GM12875 (cell line): ENCODE results near the gene KCNT2.
"Not testable (repeated sequence)": the region's sequence is repeated elsewhere in the genome, so short reads cannot be mapped to it uniquely, and the experiment has no call there.

ENCODE experiments used
- H3K4me3 ChIP-seq: one replicate; pipeline ENCODE4 v1.5.1; 2011; ENCODE audit warnings: low read depth, low read length, control low read depth
- TF ChIP-seq, protein P1 (sequence below): IDR thresholded peaks from 2 replicates; pipeline ENCODE4 v1.5.1; 2011; ENCODE audit warnings: low read depth, mild to moderate bottlenecking, control low read depth, inconsistent platforms, low read length, moderate library complexity, borderline replicate concordance; ENCODE audit not compliant: insufficient read depth

KCNT2 gene

GRCh38 chr1:196544617-196545016, 63.6 kb downstream of the KCNT2 start:
- TF ChIP-seq, protein P1, sequence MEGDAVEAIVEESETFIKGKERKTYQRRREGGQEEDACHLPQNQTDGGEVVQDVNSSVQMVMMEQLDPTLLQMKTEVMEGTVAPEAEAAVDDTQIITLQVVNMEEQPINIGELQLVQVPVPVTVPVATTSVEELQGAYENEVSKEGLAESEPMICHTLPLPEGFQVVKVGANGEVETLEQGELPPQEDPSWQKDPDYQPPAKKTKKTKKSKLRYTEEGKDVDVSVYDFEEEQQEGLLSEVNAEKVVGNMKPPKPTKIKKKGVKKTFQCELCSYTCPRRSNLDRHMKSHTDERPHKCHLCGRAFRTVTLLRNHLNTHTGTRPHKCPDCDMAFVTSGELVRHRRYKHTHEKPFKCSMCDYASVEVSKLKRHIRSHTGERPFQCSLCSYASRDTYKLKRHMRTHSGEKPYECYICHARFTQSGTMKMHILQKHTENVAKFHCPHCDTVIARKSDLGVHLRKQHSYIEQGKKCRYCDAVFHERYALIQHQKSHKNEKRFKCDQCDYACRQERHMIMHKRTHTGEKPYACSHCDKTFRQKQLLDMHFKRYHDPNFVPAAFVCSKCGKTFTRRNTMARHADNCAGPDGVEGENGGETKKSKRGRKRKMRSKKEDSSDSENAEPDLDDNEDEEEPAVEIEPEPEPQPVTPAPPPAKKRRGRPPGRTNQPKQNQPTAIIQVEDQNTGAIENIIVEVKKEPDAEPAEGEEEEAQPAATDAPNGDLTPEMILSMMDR = no peak
- no peak overlapping the region for H3K4me3 ChIP-seq

DNA sequence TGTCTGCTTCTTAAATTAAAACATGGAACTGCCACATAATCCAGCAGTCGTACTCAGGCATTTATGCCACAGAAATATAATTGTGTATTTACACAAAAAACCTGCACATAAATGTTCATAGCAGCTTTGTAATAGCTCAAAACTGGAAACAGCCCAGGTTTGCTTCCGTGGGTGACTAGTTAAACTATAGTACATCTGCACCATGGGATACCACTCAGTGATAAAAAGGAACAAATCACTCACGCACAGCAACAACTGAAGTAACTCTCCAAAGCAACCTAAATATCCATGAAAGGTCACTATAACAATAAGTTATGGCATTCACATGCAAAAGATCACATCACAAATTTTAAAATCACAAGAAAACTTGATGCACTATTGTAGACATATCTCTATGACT, 64.4 kb downstream of the KCNT2 start:
- TF ChIP-seq, protein P1 = no peak
- H3K4me3 ChIP-seq = no peak overlapping the region

DNA sequence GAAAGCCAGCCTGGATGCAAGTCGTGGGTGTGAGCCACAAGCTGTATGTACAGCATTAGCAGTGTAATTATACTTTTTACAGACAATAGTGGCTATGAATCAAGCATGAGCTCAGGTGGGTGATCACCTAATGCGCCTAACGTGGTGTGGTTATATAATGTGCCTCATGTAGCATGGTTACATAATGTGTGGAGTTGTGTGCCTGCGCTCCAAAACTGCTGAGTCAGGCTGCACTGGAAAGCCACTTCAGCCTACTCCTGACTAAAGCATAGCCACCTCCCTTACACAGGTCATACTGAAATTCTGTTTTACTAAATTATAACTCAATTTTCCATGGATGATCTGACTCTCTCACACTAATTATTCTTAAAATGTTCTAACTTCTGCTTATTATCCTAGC, 69.8 kb downstream of the KCNT2 start:
- no peak overlapping the region for H3K4me3 ChIP-seq
- TF ChIP-seq, protein P1 = no peak

GRCh38 chr1:196535727-196536126, 72.5 kb downstream of the KCNT2 start:
- H3K4me3 ChIP-seq = no peak overlapping the region
- TF ChIP-seq, protein P1 = no peak

DNA sequence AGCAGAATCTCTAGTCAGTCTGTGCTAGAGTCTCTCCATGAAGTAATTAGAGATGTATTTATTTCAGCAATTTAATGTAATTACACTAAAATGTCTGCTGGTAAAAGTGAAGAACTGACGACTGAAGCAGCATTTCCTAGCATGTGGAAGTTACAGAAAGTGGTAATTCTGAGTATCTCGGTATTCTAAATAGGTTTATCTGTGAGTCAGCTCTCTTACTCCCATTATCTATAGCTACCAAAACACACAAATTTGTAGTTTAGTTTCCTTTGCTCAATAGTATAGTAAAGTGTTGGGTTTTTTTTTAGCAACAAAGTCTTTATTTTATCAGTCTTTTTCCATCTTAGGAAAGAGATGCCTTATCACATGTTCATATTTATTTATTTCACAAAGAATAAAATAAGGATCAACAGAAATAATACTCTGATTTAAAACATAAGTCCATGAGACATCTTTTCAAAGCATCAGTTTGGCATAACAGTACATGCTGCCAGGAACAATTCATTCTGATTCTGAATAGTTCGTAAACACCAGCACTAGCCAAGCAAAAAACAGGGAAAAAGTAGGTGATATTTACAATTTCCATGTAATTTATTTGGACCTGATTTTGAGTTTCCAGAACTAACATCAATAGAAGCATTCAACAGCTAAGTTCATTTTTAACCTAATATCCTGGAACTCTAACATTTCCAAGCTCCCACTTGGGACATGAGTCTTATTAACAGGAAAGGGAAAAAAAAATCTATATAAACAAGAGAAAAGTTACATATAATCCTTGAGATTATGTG, 76.3 kb downstream of the KCNT2 start:
- TF ChIP-seq, protein P1 = no peak
- no peak overlapping the region for H3K4me3 ChIP-seq

DNA sequence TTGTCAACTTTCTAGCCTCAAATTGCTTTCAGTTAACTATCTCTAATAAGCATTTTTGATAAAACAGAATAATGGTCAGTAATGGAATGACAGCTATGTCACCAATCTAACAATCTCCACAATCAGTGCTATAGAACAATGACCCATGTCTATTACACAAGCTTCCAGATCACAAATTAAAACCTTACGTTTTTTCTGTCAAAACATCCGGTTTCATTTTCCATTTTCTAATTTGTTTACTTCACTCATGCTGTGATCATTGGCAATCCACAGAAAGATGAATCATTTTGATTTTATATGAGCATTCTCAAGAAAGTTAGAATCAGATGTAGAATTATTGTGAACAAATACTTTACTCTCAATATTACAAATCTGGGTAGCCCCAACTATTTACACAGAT, 80.3 kb downstream of the KCNT2 start:
- no peak overlapping the region for H3K4me3 ChIP-seq
- TF ChIP-seq, protein P1 = no peak

GRCh38 chr1:196522574-196523345, 85.5 kb downstream of the KCNT2 start:
- H3K4me3 ChIP-seq = not testable (repeated sequence)
